ENCODE measurements around the gene FEZ2. TPM values are rescaled to one million over a fixed set of nuclear protein-coding genes. Genes with fewer than 3 reads are reported as not detected.

Gene FEZ2
- total and polyA plus RNA-seq, 2 of the 8 experiments (the other 6 are each of a cell fraction or from before 2014, with no cell fraction given): 7.5 to 16.4 TPM

GRCh38 chr2:36556842-36557241 lies 41.1 kb downstream of the FEZ2 start:
- H3K79me1 ChIP-seq (ENCODE audit: low read depth, low read length): no peaks in the 10 kb centered on the region
- ChIA-PET POLR2A (ENCODE audit: partially characterized antibody) (interaction anchor here (0.8 to 1.0 kb wide), 3 partner anchors 26 to 107 kb away, joined by 3 to 4 read pairs (median 4); no protein-coding TSS in a partner anchor), CTCF (ENCODE audit: partially characterized antibody) (interaction anchor here (0.8 to 2.1 kb wide), 10 partner anchors 8 to 685 kb away, joined by 3 to 14 read pairs (median 4); no protein-coding TSS in a partner anchor)
- no peaks in the 10 kb centered on the region for H3K27me3 ChIP-seq (replicated peaks in 1 of 4; ENCODE audit: control insufficient read depth in 3 of 4, extremely low read depth in 1 of 4, insufficient read depth in 3 of 4, low read length in 3 of 4)
- no peak overlapping the region for H2BK5ac ChIP-seq (ENCODE audit: low read depth, low read length)
- H2BK20ac ChIP-seq (ENCODE audit: low read length): no peak overlapping the region
- no peak overlapping the region for H3K27ac ChIP-seq (ENCODE audit: low read depth, low read length)
- peaks cover 0 to 3% (median 0%) of the 10 kb centered on the region in 4 experiments; a peak in 3 of 8 replicates for H3K36me3 ChIP-seq (ENCODE audit: control insufficient read depth in 2 of 4, insufficient read depth in 4 of 4, low read length in 3 of 4)
- H3K56ac ChIP-seq (replicated peaks; ENCODE audit: insufficient read length, low read depth, low read length): no peak overlapping the region
- no peaks in the 10 kb centered on the region for H3K9me3 ChIP-seq (ENCODE audit: insufficient read depth in 2 of 2, low read depth in 1 of 2, low read length in 1 of 2)
- H2BK15ac ChIP-seq (ENCODE audit: low read length): no peak overlapping the region
- no peak overlapping the region for H4K91ac ChIP-seq (replicated peaks; ENCODE audit: insufficient read length, low read length)
- H4K5ac ChIP-seq (ENCODE audit: insufficient read length, low read depth, low read length): no peak overlapping the region
- H3K4me1 ChIP-seq (replicated peaks in 1 of 4; ENCODE audit: control insufficient read depth in 3 of 4, insufficient read depth in 4 of 4, low read length in 3 of 4): peaks cover 0 to 7% (median 2%) of the 10 kb centered on the region in 4 experiments; a peak in 3 of 7 replicates
- H4K8ac ChIP-seq (ENCODE audit: extremely low read depth, insufficient read depth, low read length): no peak overlapping the region
- DNase-seq (ENCODE audit: low read depth in 1 of 2, low spot score in 2 of 2): no peak
- no peaks in the 10 kb centered on the region for H3K79me2 ChIP-seq (ENCODE audit: control insufficient read depth in 1 of 2, insufficient read depth in 2 of 2, low read length in 2 of 2)
- H3K23me2 ChIP-seq (ENCODE audit: low read depth, low read length): no peaks in the 10 kb centered on the region
- no peak overlapping the region for H2BK120ac ChIP-seq (replicated peaks; ENCODE audit: low read depth, low read length)
- no peak for FAIRE-seq
- H3K23ac ChIP-seq (ENCODE audit: insufficient read length): no peak overlapping the region
- H3K9ac ChIP-seq (replicated peaks in 1 of 4; ENCODE audit: extremely low read depth in 1 of 4, low read depth in 3 of 4, low read length in 3 of 4): no peak overlapping the region
- no peak overlapping the region for H3K4me2 ChIP-seq (ENCODE audit: insufficient read depth in 1 of 2, low read depth in 2 of 2, low read length in 2 of 2)
- H3K18ac ChIP-seq (ENCODE audit: extremely low read depth, low read length): no peak overlapping the region
- TF ChIP-seq BACH1 (IDR thresholded peaks at IDR 0.05; ENCODE audit: low read length) (no peak), SIX5 (IDR thresholded peaks at IDR 0.05; ENCODE audit: low read depth, low read length) (no peak)
- no peak overlapping the region for H2BK12ac ChIP-seq (ENCODE audit: low read depth, low read length)
- H2AK5ac ChIP-seq (ENCODE audit: low read depth, low read length): no peak overlapping the region
- no peak overlapping the region for H2AFZ ChIP-seq (ENCODE audit: low read length)
- no peak overlapping the region for H3K4ac ChIP-seq (replicated peaks; ENCODE audit: insufficient read length, low read depth, low read length)
- no peak overlapping the region for H3K14ac ChIP-seq (ENCODE audit: insufficient read length)
- 88% methylated on average over 1 of the region's 1 CpG; no CpG with 5 or more reads in 1 of the 2 experiments for WGBS, 2 experiments (ENCODE audit: extremely low coverage in 1 of 2, insufficient coverage in 1 of 2, insufficient read length in 1 of 2, insufficient replicate concordance in 2 of 2, low coverage in 1 of 2, low lambda C conversion rate in 2 of 2, missing lambda C conversion rate in 1 of 2)
- H4K20me1 ChIP-seq (replicated peaks in 1 of 2; ENCODE audit: control insufficient read depth in 1 of 2, insufficient read depth in 2 of 2, low read length in 2 of 2): no peaks in the 10 kb centered on the region
- H3K4me3 ChIP-seq (ENCODE audit: extremely low read depth in 1 of 4, insufficient read depth in 2 of 4, low read depth in 3 of 4, low read length in 4 of 4): no peak overlapping the region
